ENCODE results near the gene GPR78.

Gene GPR78

GRCh38 chr4:8615366-8615765, 35.2 kb downstream of the GPR78 start (continued):
- TF ChIP-seq, protein P1, sequence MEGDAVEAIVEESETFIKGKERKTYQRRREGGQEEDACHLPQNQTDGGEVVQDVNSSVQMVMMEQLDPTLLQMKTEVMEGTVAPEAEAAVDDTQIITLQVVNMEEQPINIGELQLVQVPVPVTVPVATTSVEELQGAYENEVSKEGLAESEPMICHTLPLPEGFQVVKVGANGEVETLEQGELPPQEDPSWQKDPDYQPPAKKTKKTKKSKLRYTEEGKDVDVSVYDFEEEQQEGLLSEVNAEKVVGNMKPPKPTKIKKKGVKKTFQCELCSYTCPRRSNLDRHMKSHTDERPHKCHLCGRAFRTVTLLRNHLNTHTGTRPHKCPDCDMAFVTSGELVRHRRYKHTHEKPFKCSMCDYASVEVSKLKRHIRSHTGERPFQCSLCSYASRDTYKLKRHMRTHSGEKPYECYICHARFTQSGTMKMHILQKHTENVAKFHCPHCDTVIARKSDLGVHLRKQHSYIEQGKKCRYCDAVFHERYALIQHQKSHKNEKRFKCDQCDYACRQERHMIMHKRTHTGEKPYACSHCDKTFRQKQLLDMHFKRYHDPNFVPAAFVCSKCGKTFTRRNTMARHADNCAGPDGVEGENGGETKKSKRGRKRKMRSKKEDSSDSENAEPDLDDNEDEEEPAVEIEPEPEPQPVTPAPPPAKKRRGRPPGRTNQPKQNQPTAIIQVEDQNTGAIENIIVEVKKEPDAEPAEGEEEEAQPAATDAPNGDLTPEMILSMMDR (tag by site-specific recombination; IDR thresholded peaks at IDR 0.05) = no peak
- no peak for TF ChIP-seq ZNF366 (tag by site-specific recombination; conservative IDR thresholded peaks at IDR 0.05)
- TF ChIP-seq, protein P2, sequence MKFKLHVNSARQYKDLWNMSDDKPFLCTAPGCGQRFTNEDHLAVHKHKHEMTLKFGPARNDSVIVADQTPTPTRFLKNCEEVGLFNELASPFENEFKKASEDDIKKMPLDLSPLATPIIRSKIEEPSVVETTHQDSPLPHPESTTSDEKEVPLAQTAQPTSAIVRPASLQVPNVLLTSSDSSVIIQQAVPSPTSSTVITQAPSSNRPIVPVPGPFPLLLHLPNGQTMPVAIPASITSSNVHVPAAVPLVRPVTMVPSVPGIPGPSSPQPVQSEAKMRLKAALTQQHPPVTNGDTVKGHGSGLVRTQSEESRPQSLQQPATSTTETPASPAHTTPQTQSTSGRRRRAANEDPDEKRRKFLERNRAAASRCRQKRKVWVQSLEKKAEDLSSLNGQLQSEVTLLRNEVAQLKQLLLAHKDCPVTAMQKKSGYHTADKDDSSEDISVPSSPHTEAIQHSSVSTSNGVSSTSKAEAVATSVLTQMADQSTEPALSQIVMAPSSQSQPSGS (tag by site-specific recombination; IDR thresholded peaks at IDR 0.05; ENCODE audit: low read depth) = no peak
- TF ChIP-seq ZNF19 (tag by site-specific recombination; IDR thresholded peaks at IDR 0.05; ENCODE audit: low read depth) = no peak
- TF ChIP-seq ZNF670 (tag by site-specific recombination; IDR thresholded peaks at IDR 0.05; ENCODE audit: low read depth) = no peak
- TF ChIP-seq, protein P3, sequence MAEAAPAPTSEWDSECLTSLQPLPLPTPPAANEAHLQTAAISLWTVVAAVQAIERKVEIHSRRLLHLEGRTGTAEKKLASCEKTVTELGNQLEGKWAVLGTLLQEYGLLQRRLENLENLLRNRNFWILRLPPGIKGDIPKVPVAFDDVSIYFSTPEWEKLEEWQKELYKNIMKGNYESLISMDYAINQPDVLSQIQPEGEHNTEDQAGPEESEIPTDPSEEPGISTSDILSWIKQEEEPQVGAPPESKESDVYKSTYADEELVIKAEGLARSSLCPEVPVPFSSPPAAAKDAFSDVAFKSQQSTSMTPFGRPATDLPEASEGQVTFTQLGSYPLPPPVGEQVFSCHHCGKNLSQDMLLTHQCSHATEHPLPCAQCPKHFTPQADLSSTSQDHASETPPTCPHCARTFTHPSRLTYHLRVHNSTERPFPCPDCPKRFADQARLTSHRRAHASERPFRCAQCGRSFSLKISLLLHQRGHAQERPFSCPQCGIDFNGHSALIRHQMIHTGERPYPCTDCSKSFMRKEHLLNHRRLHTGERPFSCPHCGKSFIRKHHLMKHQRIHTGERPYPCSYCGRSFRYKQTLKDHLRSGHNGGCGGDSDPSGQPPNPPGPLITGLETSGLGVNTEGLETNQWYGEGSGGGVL (tag by site-specific recombination; IDR thresholded peaks at IDR 0.05) = no peak
- TF ChIP-seq ZNF341 (tag by site-specific recombination; IDR thresholded peaks at IDR 0.05; ENCODE audit: low read depth) = no peak
- no peak for TF ChIP-seq PRDM4 (tag by site-specific recombination; IDR thresholded peaks at IDR 0.05)
- no peak for TF ChIP-seq FEZF1 (tag by site-specific recombination; IDR thresholded peaks at IDR 0.05)
- no peak for TF ChIP-seq ZNF416 (tag by site-specific recombination; IDR thresholded peaks at IDR 0.05)
- no peak for TF ChIP-seq MYNN (tag by site-specific recombination; IDR thresholded peaks at IDR 0.05; ENCODE audit: borderline replicate concordance)
- TF ChIP-seq HOXC10 (CRISPR knock-in tag; IDR thresholded peaks at IDR 0.05) = no peak
- TF ChIP-seq ZXDB (tag by site-specific recombination; IDR thresholded peaks at IDR 0.05) = no peak

DNA sequence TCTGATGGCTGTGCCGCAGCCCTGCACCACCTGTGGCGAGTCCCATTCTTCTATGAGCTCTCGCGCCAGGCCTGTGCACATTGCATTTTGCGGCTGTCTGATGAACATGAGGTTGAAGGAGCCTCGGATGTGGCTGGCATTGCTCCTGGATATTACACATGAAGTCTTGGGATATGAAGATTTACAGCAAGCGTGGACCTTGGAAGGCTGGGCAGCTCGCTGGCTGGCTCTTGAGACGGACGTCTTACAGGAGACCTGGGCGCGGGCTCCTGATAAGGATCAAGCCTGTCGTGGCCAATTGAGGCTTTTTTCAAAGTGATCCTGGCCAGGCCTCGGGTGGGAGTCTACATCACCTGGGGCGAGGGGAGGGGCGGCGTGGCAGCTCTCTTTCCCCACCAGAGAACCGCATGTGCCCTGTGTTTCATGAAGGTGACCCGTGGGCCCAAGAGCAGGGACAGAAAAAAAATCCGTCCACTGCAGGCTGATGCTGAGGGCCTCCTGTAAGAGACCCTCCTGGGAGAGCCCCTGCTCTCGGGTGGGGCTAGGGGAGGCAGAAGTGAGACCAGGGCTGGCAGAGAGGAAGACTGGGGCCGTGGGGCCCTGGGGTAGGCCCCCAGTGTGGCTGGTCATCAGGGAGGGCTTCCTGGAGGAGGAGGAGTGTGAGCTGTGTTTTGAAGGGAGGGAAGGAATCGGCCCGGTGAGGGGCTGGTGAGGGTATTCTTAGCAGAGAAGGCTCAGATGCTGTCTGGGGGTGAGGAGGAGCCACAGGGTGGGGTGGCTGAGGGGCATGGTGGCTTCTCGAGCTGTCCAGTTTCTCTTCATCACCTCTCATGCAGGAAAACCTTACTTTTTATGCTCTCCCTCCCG, 36.0 kb downstream of the GPR78 start:
- H3K27ac ChIP-seq (ENCODE audit: extremely low read depth, low read depth, low read length) = no peak overlapping the region
- no peak for TF ChIP-seq ZNF311 (tag by site-specific recombination; IDR thresholded peaks at IDR 0.05; ENCODE audit: borderline replicate concordance)
- TF ChIP-seq ZNF37A (tag by site-specific recombination; IDR thresholded peaks at IDR 0.05) = no peak
- no peak for TF ChIP-seq GLIS2 (tag by site-specific recombination; IDR thresholded peaks at IDR 0.05)
- no peak for TF ChIP-seq PBX3 (CRISPR knock-in tag; IDR thresholded peaks at IDR 0.05)
- no peak for TF ChIP-seq SCRT1 (tag by site-specific recombination; IDR thresholded peaks at IDR 0.05; ENCODE audit: borderline replicate concordance)
- TF ChIP-seq EGR2 (tag by site-specific recombination; IDR thresholded peaks at IDR 0.05; ENCODE audit: low read depth) = no peak
- TF ChIP-seq ZNF626 (tag by site-specific recombination; IDR thresholded peaks at IDR 0.05) = no peak
- TF ChIP-seq GLI2 (tag by site-specific recombination; IDR thresholded peaks at IDR 0.05; ENCODE audit: borderline replicate concordance, low read depth) = no peak
- no peak for TF ChIP-seq OVOL3 (tag by site-specific recombination; IDR thresholded peaks at IDR 0.05)
- no peak for TF ChIP-seq ZEB2 (tag by site-specific recombination; IDR thresholded peaks at IDR 0.05)
- no peak for TF ChIP-seq ZNF280C (tag by site-specific recombination; IDR thresholded peaks at IDR 0.05)
- no peak overlapping the region for H3K4me3 ChIP-seq (ENCODE audit: low read depth, low read length)
- H3K9me3 ChIP-seq (ENCODE audit: control insufficient read depth, insufficient read depth, low read depth, low read length) = no peaks in the 10 kb centered on the region
- H3K36me3 ChIP-seq (ENCODE audit: control insufficient read depth in 2 of 2, insufficient read depth in 1 of 2, low read length in 2 of 2) = no peaks in the 10 kb centered on the region
- no peaks in the 10 kb centered on the region for H3K4me1 ChIP-seq (ENCODE audit: control insufficient read depth, insufficient read depth, low read length)
- POLR2A ChIA-PET = no interaction called here
- CTCF ChIA-PET = interaction anchor here (1.3 kb wide), 1 partner anchor 9 kb away, joined by 5 read pairs; no protein-coding TSS in a partner anchor

Data from HEK293 (cell line).